GM21576 (cell line): ENCODE measurements around the gene ZNF484.

Experiments
- ATAC-seq: cut with Tn5 transposase; IDR thresholded peaks from one replicate; pipeline ENCODE4 v1.9.1; 2021; ENCODE audit warnings: mild to moderate bottlenecking, moderate library complexity; ENCODE audit not compliant: unreplicated experiment

Gene ZNF484

GRCh38 chr9:92795598-92796336 is 82.1 kb downstream of the ZNF484 start:
- no peak for ATAC-seq
